Endometrium (tissue), 2 donors: ENCODE measurements around the gene FARP1.

Experiments used
- FAIRE-seq: peaks from 2 replicates; lab custom pipeline; 2012; peaks lifted over from hg19 to GRCh38; lab: Jason Lieb, UNC
- donor health status: control.
- donor health status: control.

The FARP1 gene

DNA sequence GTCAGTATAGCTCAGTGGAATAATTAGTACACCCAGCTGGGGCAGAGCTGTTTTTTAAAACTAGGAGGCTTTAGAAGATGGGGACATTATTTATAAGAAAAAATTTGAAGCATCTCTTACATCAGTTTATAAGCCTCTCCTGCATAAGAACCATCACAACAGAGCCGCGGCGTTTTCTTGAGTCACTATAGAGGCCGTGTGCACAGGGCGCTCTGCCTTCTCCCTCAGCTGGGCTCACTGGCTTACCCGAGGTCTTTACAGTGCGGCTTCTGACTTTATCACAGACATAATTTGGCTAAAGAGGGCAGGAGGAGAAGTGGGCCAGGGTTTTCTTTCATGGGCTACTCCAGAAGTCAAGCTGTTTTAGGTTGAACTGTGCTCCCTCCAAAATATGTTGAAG is 169.7 kb downstream of the FARP1 start:
- FAIRE-seq, result no peak

DNA sequence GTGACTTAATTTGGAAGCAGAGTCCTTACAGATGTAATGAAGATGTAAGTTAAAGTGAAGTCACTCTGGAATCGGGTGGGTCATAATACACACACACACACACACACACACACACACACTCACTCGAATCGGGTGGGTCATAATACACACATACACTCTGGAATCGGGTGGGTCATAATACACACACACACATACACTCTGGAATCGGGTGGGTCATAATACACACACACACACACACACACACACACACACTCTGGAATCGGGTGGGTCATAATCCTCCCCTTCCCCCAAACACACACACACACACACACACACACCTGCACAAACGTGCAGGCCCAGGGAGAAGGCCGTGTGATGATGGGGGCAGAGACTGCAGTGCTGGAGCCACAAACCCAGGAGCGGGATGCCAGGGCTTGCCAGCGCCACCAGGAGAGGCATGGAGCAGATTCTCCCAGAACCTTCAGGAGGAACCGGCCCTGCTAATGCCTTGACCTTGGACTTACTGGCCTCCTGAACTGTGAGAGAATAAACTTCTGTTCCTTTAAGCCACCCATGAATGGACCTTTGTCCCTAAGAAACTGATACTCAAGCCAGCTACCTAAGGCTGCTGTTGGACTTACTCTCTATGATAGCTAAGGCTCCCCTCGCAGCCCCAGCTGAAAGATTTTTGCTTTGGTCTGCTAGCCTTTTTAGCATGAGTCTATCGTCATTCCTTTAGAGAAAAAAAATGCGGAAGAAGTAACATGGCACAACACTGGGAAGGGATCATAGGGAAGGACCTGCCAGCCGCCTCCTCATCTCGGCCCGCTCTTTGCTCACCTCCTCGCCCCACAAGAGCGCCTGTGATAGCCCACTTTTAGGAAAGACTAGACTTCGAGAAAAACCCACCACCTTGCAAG is 170.4 kb downstream of the FARP1 start:
- no peak for FAIRE-seq

DNA sequence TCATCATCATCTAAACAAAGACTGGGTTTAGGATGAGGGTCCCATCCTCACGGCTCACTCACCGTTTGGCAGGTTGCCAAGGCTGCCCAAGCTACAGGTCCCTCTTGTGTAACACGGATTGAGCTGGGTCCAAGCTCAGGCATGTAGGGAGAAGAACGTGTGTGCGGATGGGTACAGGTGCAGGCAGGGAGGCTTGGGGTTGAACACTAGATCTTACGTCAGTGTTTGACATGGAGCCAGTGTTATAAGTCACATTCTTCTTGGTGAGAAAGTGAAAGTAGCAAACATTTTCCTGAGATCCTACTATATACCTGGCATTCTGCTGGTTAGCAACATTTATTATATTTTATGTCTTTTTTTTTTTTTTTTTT is 171.0 kb downstream of the FARP1 start:
- FAIRE-seq, result no peak

DNA sequence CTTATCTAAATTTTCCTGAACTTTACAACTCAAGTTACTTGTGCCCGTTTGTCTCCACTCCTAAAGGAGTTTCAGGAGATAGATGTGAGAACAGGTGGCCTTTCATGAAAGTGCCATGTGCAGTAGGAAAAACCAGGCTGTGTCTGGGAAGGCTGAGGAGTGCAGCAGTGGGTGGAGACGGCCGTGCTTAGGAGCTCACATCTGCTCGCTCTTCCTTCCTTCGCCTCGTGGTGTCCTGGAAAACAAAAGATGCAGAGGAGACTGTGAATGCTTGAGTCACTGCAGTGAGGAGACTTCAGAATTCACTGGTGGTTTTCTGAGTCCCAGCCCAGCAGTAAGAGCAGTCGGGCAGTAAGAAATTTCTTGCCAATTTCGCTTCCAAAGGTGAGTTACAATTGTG is 172.6 kb downstream of the FARP1 start:
- FAIRE-seq, result no peak

DNA sequence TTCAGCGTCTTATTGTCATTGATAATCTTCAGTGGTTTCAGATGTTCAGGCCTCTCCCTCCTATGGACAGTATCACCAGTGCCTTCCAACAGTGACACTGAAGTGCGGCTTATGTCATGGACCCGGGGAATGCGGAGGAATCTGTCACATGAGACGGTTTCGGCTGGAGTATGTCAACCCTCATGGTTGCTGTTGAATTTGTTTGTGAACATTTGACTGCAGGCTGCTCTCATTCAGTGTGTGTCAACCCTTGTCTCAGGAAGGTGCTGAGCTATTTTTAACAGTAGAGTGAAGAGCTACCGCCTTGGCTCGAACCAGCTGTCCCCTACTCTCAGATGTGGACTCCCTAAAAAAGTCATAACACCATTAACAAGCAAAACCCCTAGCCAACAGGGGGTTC is 173.0 kb downstream of the FARP1 start:
- no peak for FAIRE-seq

DNA sequence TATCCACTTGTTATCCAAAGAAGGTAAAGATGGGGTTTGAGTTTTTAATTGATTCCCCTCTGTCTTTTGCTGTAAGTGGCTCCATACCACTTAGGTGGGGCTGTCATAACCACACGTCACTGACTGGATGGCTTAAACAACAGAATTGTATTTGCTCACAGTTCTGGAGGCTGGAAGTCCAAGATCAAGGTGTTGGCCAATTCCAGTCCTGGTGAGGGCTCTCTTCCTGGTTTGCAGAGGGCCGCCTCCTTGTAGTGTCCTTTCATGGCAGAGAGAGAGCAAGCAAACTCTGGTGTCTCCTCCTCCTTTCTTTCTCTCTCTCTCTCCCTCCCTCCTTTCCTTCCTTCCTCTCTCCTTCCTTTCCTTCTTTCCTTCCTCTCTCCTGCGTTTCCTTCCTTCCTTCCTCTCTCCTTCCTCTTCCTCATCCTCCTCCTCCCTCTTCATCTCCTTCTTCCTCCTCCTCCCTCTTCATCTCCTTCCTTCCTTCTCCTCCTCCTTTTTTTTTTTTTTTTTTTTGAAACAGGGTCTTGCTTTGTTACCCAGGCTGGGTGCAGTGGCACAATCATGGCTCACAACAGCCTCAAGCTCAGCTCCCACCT is 174.8 kb downstream of the FARP1 start:
- FAIRE-seq, result no peak

DNA sequence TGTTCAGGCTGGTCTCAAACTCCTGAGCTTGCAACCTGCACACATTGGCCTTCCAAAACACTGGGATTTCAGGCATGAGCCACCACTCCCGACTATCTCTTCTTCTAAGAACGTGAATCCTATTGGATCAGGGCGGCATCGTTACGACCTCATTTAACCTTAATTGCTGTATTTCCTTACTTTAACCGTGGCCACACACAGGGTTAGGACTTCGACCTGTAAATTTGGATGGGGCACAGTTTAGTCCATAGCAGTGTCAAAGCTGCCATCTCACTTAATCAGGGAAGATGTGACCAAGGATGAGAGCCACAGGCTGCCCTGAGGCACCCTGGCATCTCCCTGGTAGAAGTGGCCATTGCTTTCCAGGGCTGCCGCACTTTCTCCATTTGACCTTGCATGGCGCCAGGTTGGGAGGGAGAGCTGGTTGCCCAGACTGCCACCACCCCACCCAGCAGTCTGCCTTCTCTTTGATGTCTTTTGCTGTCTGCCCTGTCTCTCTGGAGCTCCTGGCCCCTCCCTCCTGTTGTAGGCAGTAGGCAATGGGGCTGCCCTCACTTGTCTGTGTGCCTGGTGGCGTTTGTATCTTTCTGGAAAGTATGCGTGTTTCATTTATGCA is 175.5 kb downstream of the FARP1 start:
- FAIRE-seq, result no peak

DNA sequence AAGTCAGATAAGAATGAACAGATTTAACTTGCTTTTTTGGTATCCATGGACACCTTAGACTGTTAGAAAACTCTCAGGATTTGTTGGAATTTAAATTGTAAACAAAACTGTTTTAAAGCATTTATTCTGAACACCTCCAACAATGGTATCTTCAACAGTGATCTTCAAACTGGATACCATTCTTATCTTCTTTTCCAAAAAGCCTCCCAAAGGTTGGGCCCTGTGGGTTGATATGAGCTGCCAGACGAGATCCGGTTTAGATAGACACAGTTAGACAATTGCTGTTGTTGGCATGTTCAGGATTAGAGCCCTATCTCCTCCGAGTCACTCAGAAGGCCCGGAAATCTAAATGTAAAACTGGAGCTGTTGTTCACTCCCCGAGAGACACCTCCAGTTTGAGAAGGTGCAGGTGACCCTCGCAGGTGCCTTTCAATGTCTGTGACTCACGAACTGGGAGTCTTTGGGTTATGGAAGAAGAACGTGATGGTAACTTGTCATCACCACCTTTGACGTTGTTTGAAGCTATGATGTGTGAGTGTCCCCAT is 177.7 kb downstream of the FARP1 start:
- FAIRE-seq, result no peak

DNA sequence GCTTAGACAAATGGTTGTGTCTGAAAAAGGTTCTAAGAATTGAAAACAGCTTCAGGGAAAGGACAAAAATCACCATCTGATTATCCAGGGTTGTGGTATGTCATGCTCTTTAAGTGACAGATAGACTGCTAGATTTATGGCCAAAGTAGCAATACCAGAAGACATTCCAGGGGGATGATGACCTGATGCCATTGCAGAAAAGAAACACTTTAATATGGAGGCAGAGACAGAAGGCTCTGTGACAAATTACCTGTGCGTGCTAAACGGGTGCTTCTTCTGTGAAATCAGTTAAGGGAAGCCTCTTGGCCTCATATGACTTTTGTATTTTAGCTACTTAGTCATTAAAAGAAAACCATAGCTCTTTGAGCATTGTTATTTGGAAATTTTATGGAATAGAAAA is 178.5 kb downstream of the FARP1 start:
- FAIRE-seq, result no peak

DNA sequence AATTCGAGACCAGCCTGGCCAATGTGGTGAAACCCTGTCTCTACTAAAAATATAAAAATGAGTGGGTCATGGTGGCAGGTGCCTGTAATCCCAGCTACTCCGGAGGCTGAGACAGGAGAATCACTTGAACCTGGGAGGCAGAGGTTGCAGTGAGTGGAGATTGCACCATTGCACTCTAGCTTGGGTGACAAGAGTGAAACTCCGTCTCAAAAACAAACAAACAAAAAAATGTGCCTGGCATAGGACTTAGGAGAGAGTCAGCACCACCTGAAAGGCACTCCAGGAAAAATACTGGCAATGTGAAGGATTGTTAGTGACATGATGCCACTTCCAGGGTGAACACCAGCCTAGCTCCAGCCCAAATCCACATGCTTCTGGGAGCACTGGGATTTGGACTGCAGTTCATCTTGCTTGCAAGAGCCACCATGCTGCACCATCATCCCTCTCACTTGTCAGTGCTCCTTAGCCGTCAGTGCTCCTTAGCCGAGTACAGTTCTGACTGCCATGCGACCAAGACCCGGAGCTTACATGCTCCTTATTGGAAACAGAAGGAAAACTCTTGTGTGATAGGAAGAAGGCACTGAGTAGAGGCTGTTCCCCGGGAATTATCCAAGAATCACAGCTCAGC is 179.3 kb downstream of the FARP1 start:
- FAIRE-seq, result no peak

DNA sequence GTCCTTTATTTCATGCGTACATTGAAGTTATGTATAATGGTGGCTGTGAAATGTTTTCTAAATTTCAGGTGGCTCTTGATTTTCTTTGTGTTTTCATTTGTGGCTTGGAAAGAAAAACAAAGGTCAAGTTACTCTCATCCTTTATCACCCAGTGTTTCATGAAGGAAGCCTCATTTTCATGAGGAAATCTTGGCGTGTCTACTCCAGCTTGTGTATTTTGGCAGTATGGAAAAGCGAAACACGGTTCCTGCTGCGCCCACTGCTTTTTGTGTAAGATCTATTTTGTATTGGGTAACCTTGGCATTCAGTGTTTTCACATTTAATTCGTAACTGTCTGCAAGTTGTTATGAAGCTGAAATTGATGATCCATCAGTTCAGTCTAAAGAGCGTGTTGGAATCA is 181.2 kb downstream of the FARP1 start:
- no peak for FAIRE-seq

DNA sequence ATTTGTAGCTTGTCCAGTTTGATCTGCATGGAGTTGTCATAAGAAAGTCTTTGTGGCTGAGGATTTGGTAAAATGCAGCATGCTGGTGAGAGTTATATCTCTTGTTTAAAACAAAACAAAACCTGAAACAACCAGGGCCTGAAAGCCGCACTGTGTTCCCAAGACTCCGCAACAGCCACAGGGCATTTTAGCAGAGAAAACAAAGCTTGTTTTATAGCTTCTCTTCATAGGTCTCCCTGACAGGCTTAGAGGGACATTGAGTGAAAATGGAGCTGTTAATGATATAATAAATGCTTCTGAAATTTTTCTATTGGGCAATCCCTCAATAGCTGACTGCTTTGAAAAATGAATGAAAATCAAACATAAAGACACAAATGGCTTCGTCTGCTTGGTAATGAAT is 182.8 kb downstream of the FARP1 start:
- no peak for FAIRE-seq

DNA sequence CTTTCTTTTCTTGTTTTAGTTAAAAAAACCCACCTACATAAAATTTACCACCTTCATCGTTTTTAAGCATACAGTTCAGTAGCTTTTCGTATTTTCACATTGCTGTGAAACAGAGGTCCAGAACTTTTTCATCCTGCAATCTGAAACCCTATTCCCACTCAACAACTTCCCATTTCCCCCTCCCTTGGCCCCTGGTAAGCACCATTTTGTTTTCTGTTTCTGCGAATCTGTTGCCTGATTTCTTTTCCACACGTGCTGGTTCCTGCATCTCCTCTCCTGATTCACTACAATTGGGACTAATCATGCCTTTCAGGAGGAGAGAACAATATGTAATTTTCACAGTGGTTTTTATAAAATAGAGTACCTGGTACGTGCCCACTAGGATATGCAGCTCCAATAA is 183.4 kb downstream of the FARP1 start:
- FAIRE-seq, result no peak

DNA sequence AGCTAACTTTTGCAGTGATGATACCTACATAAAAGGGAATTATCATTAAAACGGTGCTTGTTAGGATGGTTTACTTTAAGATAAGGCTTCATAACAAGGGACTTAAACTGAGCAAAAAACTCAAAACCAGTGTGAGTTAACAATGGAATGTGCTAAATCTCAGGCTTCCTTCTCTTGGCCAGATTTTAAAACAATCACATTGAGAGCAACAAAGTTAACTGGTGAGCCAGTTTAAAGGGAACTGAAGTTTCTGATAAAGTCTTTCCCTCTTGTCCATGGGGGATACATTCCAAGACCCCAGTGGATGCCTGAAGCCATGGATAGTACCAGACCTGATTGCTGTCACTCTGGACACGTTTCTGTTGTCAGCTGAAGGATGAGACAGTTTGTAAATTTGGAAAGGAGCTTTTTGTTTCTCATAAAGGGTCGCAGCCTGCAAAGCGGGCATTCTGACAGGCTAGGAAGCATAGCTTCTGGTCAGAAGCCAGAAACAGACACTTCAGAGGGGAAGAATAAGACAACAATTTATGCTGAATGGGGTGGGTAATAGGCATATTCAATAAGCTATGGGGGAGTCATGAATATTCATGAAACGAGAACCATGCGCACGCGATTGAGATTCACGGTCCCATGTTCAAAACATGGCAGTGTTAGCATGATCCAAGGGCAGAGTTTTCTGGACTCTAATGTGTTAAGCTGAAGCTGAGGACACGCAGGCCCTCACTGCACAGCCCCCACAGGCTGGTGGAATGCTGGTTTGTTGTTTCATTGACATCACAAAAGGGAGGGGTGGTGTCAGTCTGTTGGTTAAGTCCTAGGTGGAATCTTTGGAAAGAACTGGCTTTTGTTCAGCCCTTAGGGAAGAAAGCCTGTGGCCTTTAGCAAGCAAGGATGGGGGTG is 184.7 kb downstream of the FARP1 start:
- no peak for FAIRE-seq

DNA sequence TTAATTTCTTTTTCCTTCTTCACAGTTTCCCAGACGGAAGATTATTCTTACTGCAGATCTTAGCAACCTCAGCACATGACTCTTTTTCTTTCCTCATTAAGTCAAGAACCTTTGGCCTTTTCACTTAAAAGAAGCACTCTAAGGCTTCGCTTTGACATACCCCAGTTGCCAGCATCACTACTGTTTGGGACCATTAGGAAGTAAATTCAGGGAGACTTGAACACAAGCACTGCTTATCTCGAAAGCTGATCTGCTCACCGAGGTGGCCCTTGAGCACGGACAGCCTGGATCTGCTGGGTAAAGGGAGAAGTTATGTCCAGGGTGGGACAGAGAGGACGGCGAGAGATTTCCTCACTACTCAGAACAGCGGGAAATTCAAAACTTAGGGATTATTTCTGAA is 185.6 kb downstream of the FARP1 start:
- no peak for FAIRE-seq

DNA sequence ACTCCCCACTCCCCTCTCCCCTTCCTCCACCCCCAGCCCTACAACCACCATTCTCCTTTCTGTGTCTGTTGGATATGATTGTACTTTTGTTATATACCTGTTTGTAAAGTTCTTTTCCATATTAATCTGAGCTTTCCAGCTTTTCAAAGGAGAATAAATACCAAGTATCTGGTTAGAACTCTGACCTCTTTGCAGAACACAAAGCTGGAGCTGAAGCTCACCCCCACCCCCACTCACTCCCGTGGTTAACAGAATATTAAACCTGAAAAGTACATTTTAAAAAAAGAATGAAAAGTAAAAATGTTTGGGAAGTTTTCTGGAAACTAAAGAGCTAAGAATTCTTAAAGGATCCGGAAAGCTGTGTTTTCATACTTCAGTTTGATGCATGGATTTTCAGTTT is 189.3 kb downstream of the FARP1 start:
- no peak for FAIRE-seq

DNA sequence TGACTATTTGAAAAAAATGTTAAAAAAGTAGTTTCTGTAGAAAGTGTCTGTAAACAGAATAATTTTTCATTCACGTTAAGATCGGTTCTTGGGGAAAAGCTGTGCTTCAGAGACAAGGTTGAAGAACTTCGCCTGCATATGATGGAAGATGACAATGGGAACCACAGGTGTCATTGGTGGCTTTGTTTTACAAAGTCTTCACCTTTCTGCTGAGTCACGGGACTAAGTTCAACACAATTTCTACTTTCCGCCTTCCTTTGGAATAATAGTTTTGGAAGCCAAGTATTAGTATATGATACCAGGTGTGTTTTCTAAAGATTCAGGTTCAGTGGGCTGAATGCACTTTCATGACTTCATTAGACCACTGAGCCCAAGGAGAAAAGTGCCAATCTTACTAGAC is 189.8 kb downstream of the FARP1 start:
- no peak for FAIRE-seq

DNA sequence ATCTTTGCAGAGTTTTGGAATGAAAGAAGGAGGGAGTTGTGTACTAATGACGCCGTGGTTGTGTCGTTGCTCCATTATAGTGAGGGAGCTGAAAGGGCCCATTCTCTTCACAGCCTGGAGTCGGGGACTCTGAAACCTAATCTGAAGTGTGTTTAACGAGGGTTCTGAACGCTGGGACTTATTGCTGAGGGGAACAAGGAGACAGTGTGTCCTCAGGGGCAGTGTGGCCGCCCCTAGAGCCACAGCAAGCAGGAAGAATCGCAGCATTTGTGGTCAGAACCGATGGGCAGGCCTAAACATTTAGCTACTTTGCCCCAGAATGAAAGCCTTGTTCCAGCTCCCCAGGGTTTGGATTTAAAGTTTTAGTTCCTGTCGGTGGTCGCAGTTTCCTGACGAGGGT is 190.6 kb downstream of the FARP1 start:
- no peak for FAIRE-seq

DNA sequence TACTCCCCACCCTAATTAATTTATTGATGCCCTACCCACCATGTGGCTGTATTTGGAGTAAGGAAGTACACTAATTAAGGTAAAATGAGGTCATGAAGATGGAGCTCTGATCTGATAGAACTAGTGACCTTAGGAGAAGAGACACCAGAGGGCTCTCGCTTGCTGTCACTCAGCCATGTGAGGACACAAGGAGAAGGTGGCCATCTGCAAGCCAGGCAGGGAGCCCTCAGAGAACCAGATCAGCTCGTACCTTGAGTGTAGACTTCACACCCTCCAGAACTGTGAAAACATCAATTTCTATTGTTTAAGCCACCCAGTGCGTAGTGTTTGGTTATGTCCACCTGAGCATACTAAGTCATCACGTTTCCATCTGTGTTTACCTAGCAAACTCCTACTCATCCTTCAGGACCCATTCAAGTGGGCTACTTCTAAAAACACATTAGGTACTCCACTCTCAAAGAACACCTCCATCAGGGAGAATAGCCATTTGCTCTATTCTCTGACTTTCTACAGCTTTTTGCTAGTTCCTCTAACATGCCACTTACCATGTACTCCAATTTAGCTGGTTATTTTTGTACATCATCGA is 191.8 kb downstream of the FARP1 start:
- FAIRE-seq, result no peak

DNA sequence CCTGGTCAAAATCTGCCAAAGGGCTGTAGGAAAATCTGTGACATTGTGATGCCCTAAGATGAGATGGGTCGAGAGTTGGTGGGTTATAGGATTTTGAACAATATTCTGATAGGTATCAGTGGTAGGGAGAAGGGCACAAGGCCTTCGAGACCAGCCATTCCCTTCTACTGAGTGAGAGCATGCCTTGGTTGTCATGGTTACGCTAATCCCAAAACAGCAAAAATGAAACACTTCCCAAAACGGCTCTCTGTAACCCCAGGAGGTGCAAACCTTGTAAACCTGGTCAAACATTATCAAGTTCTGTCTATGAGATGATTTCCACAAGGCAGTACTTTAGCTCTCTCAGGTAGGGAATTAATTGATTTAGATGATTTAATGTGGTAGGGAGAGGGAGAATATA is 192.8 kb downstream of the FARP1 start:
- FAIRE-seq, result no peak

DNA sequence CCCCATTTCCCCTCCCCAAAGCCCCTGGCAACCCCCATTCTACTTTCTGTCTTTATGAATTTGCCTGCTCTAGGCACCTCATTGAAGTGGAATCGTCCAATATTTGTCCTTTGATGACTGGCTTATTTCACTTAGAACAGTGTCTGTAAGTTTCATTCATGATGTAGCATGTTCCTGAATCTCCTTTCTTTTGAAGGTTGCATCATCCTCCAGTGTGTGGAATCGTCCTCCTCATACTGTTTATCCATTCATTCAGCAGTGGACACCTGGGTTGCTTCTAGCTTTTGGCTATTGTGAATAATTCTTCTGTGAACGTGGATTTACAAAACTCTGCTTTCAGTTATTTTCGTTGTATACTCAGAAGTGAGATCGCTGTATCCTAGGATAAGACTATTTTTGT is 195.4 kb downstream of the FARP1 start:
- FAIRE-seq, result no peak
